Measurements from ENCODE around the gene FANCI.
A peak's percentile ranks its signal among the peaks of the same experiment; 100 is the strongest.
"Not testable (repeated sequence)": the region's sequence is repeated elsewhere in the genome, so short reads cannot be mapped to it uniquely, and the experiment has no call there.

Gene FANCI

GRCh38 chr15:89225588-89225987 lies 18.2 kb upstream of the FANCI start:
- no peak for DNase-seq

GRCh38 chr15:89226359-89227221 lies 17.2 kb upstream of the FANCI start:
- DNase-seq = no peak

DNA sequence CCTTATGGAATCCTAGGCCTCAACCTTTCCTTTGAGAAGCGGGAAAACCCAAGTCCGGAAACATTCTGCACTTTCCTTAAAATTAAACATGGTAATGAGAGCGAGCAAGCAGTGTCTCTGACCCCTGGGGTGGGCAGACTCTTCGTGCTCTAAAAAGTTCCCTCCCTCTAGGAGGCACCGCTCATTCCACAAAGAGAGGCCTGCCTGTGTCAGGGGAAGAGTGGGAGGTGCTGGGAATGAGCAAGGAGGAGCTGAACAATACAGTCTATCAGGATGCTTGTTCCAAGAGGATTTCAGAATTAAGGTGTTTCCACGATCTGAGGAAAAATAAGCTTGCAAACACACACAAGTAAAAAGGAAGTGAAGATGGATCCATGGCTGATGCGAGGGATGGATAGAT lies 16.4 kb upstream of the FANCI start:
- no peak for DNase-seq

DNA sequence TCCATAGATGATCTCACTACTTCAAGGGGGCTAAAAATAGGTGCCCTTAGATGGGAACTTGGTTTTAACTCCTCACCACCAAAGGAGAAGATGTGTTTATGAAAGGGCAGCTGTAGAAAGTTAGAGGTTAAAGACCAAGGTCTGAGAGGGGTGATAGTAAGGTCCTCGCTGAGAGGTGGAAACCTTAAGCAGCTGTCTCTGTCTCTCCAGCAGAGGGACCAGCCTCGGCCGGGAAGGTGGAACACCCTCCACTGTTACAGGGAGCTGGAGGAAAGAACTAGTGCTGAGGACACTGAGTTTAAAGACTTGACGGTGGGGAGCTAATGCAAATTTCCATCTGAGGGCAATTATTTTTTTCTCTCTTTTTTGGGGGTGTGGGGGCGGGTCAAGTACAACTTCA lies 13.5 kb upstream of the FANCI start:
- DNase-seq = no peak

- no peak for DNase-seq
Observed at GRCh38 chr15:89231832-89232231, 11.9 kb upstream of the FANCI start.

GRCh38 chr15:89239883-89240810 lies 3.6 kb upstream of the FANCI start:
- DNase-seq = not testable (repeated sequence)

DNA sequence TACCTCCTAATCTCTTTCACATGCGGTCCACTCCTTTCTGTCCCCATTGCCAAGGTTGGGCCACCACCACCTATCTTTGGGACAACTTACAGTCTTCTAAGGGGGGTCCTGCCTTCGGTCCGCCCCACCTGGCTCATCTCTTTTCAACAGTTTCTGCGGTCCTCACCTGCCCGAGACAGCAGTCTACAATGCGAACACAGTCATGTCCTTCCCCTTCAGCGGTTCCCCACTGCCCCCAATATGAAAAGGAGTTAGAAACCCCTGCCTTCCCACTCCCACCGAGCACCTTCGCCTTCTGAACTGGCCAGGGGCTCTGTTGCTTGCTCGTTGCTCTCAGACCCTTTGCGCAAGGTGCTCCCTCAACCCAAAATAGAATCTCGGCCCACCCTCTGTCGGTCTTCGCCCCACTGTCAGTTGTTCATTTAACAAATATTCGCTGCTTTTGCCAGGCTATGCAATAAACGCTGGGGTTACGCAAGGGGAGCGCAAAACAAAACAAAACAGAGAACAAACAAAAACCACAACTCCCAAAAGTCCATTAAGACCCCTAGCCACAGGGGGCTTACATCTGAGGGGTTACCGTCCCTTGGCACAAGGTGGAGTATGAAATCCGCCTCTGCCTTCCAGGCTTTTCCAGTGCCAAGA lies 611 bp upstream of the FANCI start:
- no peak for DNase-seq

- DNase-seq = peak; percentile 17
Observed at GRCh38 chr15:89244574-89244903, 760 bp downstream of the FANCI start.

DNA sequence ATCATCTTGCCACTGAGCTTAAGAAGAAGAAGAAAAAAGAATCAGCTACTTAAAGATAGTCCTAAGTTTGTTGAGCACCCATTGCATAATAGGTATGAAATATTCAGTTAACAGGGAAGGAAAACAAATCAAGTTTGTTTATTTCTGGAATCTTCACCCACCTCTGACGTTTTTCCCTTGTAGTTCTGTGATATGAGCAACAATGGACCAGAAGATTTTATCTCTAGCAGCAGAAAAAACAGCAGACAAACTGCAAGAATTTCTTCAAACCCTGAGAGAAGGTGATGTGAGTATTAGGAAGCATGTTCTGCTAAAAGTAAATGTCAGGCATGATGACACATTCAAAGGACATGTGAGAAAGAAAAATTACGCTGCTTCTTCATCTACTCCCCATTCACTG lies 3.7 kb downstream of the FANCI start:
- DNase-seq = no peak

- DNase-seq = no peak
Observed at GRCh38 chr15:89248584-89248983, 4.8 kb downstream of the FANCI start.

- DNase-seq = not testable (repeated sequence)
Observed at GRCh38 chr15:89250142-89250541, 6.4 kb downstream of the FANCI start.

DNA sequence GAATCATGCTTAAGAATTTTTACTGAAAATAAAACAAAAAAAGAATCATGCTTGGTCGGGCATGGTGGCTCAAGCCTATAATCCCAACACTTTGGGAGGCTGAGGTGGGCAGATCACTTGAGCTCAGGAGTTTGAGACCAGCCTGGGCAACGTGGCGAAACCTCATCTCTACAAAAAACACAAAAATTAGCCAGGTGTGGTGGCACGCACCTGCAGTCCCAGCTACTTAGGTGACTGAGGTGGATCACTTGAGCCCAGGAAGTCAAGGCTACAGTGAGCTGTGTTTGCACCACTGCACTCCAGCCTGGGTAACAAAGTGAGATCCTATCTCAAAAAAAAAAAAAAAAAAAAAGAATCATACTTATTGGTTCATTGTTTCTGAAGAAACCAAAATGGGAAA lies 33.5 kb downstream of the FANCI start:
- not testable (repeated sequence) for DNase-seq

GRCh38 chr15:89278307-89278706 lies 34.5 kb downstream of the FANCI start:
- DNase-seq = no peak

GRCh38 chr15:89282631-89283030 lies 38.9 kb downstream of the FANCI start:
- DNase-seq = no peak

- DNase-seq = no peak
Observed at GRCh38 chr15:89283201-89283600, 39.4 kb downstream of the FANCI start.

GRCh38 chr15:89291934-89292438 lies 48.2 kb downstream of the FANCI start:
- DNase-seq = no peak

- DNase-seq = no peak
Observed at GRCh38 chr15:89293012-89293411, 49.2 kb downstream of the FANCI start.

DNA sequence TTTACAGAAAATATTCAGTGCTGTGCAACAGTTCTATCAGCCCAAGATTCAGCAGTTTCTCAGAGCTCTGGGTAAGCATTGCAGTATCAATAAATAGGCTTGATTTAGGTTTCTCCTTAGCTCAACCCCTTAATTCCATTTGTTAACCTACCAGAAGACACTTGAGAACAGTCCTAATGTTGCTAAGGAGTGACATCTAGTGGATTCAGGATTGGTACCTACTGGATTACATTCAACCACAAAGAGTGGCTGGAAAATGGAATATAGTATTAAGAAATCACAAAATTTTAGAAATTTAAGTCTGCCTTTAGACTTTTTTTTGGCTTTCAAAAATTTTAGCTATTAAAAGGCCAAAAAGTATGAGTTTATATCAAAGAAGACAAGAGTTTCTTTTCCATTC lies 56.1 kb downstream of the FANCI start:
- DNase-seq = peak; percentile 27

- DNase-seq = no peak
Observed at GRCh38 chr15:89301304-89302089, 57.7 kb downstream of the FANCI start.

GRCh38 chr15:89303986-89304385 lies 60.2 kb downstream of the FANCI start:
- DNase-seq = peak; percentile 22

DNA sequence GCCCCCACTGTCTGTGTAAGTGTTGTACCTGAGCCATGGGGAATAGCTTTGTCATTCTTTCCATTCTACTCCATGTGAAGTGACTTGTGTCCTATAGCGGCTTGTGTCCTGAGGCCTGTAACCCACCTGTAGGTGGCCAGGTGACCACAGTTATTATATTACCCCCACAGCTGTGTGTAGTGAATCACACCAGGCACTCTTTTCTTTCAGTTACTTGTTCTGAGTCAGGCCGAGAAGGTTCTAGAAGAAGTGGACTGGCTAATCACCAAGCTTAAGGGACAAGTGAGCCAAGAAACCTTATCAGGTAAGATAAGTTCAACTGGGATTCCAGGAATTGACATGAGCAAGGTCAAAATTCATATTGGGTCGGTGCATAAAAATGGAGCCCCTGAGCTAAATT lies 61.6 kb downstream of the FANCI start:
- no peak for DNase-seq

DNA sequence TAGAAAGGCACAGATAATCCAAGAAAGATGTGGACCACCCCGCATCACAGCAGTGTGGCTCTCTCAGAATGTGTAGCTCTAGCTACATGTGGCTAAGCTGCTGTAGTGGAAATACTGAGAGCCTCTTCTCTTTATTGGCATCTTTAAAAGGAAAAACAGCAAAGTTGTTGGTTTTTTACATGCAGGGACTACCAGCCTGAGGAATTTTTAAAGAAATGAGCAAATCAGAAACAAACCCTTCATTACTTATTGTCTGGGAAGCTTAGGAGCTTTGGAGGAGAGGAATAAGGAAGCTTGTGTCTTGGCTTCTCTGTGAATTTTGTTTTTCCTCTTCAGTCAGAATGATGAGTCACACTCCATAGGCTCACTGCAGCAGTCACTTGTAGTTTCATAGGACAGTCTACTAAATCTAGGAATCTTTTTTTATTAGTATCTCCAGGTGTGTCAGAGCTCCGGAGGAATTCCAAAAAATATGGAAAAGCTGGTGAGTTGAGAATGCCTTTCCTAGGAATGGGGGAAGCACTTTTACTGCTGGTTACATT lies 63.3 kb downstream of the FANCI start:
- DNase-seq = peak; percentile 55

All from fibroblast of skin of back (primary cell).